ENCODE measurements around the gene LMAN2L.

Gene LMAN2L

GRCh38 chr2:96699621-96700020, 40.2 kb downstream of the LMAN2L start:
- TF ChIP-seq TAF1 (IDR thresholded peaks at IDR 0.05; ENCODE audit: borderline replicate concordance, insufficient read depth, low read length) (no peak), FOXP2 (optimal IDR thresholded peaks at IDR 0.05; ENCODE audit: borderline replicate concordance, extremely low read depth, extremely low read length, insufficient read depth) (no peak), REST (IDR thresholded peaks at IDR 0.05; ENCODE audit: insufficient read depth in 1 of 2, low read depth in 2 of 2, low read length in 2 of 2) (no peak), POLR2AphosphoS5 (IDR thresholded peaks at IDR 0.05; ENCODE audit: low read depth, low read length) (no peak), SIN3A (IDR thresholded peaks at IDR 0.05; ENCODE audit: borderline replicate concordance, insufficient read depth, low read length) (no peak)

GRCh38 chr2:96699021-96699420, 40.8 kb downstream of the LMAN2L start:
- TF ChIP-seq FOXP2 (optimal IDR thresholded peaks at IDR 0.05; ENCODE audit: borderline replicate concordance, extremely low read depth, extremely low read length, insufficient read depth) (no peak), TAF1 (IDR thresholded peaks at IDR 0.05; ENCODE audit: borderline replicate concordance, insufficient read depth, low read length) (no peak), SIN3A (IDR thresholded peaks at IDR 0.05; ENCODE audit: borderline replicate concordance, insufficient read depth, low read length) (no peak), POLR2AphosphoS5 (IDR thresholded peaks at IDR 0.05; ENCODE audit: low read depth, low read length) (no peak), REST (IDR thresholded peaks at IDR 0.05; ENCODE audit: insufficient read depth in 1 of 2, low read depth in 2 of 2, low read length in 2 of 2) (no peak)

- no peak for TF ChIP-seq FOXP2 (optimal IDR thresholded peaks at IDR 0.05; ENCODE audit: borderline replicate concordance, extremely low read depth, extremely low read length, insufficient read depth)
- TF ChIP-seq REST (IDR thresholded peaks at IDR 0.05; ENCODE audit: insufficient read depth in 1 of 2, low read depth in 2 of 2, low read length in 2 of 2) = no peak
- TF ChIP-seq TAF1 (IDR thresholded peaks at IDR 0.05; ENCODE audit: borderline replicate concordance, insufficient read depth, low read length) = no peak
- no peak for TF ChIP-seq SIN3A (IDR thresholded peaks at IDR 0.05; ENCODE audit: borderline replicate concordance, insufficient read depth, low read length)
- no peak for TF ChIP-seq POLR2AphosphoS5 (IDR thresholded peaks at IDR 0.05; ENCODE audit: low read depth, low read length)
Observed at GRCh38 chr2:96698221-96698861, 41.5 kb downstream of the LMAN2L start.

GRCh38 chr2:96697476-96697875, 42.4 kb downstream of the LMAN2L start:
- no peak for TF ChIP-seq TAF1 (IDR thresholded peaks at IDR 0.05; ENCODE audit: borderline replicate concordance, insufficient read depth, low read length)

- no peak for TF ChIP-seq FOXP2 (optimal IDR thresholded peaks at IDR 0.05; ENCODE audit: borderline replicate concordance, extremely low read depth, extremely low read length, insufficient read depth)
- TF ChIP-seq TAF1 (IDR thresholded peaks at IDR 0.05; ENCODE audit: borderline replicate concordance, insufficient read depth, low read length) = no peak
- no peak for TF ChIP-seq REST (IDR thresholded peaks at IDR 0.05; ENCODE audit: insufficient read depth in 1 of 2, low read depth in 2 of 2, low read length in 2 of 2)
- no peak for TF ChIP-seq SIN3A (IDR thresholded peaks at IDR 0.05; ENCODE audit: borderline replicate concordance, insufficient read depth, low read length)
- no peak for TF ChIP-seq POLR2AphosphoS5 (IDR thresholded peaks at IDR 0.05; ENCODE audit: low read depth, low read length)
Observed at GRCh38 chr2:96695602-96696001, 44.3 kb downstream of the LMAN2L start.
